ENCODE results near the gene SPSB2.
"Not testable (repeated sequence)": the region's sequence is repeated elsewhere in the genome, so short reads cannot be mapped to it uniquely, and the experiment has no call there.

Gene SPSB2

GRCh38 chr12:6869049-6870021, 3.8 kb downstream of the SPSB2 start:
- DNase-seq = peak; percentile 72 to 79

DNA sequence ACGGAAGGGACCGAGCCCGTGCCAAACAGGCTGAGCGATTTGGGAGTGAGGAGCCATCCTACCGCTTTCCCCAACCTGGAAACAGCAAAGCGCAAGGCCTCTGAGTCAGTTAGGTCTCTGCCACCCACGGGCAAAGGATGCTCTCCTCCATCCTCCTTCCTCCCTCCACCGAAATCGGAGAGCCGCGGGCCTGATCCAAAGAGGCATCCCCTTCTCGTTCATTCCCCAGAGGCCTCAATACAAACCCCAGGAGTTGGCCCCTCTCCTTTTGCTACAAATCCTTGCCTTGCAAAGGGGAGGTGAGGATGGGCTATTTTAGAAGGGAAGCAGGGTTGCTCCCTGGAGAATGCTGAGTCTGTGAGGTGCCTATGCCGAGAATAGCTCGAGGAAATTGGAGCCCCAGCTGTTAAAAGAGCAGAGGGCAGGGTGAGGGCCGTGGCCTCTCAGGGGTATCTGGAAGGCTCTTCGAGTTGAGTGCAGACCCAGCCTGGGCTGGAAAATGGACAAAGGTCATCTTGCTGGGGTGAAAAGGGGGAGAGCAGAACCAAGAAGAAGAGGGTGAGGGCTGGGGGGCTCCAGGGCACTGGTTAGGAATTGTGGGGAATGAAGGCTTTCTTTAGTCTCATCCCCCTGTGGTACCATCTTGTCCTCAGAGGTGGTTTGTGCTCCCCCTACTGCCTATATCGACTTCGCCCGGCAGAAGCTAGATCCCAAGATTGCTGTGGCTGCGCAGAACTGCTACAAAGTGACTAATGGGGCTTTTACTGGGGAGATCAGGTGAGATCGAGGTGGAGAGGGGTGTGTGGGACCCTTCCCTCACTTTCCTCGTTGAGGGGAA, 4.7 kb downstream of the SPSB2 start:
- no peak for DNase-seq

- DNase-seq = peak; percentile 88 to 91
These were observed 5.5 kb downstream of the SPSB2 start, which contains the start of gene TPI1 for GRCh38 chr12:6867413-6868210. TPI1 (plus strand) TSS chr12:6867531; CDS start chr12:6867567, 36 bp downstream.

DNA sequence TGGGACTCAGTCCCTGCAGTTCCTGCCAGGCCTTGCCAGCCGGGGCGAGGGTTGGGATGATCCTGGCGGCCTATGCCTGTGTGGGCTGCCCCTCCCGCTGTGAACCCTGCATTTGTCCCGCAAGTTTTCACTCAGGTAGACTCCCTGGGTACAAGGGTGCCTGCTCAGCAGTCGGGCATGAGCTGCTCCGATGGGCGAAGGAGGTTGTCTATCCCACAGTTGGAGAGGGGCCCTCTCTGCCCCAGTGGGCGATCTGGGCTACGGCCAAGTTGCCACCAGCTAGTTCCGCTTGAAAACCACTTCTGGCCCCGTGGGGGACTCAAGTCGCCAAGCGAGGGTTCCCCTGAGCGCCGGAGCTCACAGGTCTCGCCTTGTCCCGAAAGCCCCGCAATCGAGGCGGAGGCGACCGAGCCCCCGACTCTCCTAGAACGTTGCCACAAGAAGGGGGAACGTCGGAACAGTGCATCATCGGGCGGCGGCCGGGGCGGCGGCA, 6.1 kb downstream of the SPSB2 start:
- DNase-seq = peak; percentile 72 to 86

DNA sequence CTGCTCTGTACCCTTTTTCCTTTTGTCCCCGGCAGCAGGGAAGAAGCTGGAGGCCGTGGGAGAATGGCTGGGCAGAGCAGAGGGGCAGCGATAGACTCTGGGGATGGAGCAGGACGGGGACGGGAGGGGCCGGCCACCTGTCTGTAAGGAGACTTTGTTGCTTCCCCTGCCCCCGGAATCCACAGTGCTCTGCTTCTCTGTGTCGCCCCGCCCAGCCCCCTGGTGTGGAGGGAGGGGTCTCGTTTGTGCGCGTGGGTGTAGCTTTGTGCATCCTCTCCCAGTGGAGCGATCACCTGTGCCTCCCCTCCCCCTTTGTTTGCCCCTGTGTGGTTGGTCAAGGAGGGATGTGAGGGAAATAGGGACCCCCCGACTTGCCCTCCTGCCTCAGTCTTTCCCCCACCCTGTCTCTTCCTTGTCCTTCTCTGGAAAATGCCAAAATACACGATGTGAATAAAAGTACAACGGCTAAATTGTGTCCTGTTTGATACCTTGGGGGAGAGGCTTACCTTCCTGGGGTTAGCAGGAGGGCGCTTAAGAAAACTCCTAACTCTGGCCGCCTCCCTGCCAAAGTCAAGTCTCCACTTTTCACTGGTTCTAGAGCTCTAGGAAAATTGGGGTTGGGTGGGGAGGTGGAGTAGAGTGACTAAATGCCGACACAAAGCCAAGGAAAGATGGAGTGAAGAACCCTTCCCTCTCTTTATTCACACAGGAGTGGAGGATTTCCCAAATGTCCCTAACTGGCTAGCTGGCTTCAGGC, 6.8 kb downstream of the SPSB2 start:
- no peak for DNase-seq

DNA sequence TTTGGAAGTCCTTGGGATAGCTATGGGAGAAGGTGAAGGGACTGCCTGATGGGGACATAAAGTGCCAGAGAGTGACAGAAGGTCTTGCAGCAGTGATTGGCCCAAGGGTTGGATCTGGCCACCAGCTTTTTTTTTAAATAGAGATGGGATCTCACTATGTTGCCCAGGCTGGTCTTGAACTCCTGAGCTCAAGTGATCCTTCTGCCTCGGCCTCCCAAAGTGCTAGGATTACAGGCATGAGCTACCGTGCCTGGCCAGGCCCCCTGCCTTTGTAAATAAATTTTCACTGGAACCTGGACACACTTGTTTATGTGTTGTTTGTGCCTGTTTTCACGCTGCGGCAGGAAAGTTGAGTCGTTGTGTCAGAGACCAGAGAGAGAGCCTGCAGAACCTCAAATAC, 7.8 kb downstream of the SPSB2 start:
- DNase-seq = not testable (repeated sequence)

- no peak for DNase-seq
These were observed 9.3 kb downstream of the SPSB2 start for GRCh38 chr12:6863586-6864321.

DNA sequence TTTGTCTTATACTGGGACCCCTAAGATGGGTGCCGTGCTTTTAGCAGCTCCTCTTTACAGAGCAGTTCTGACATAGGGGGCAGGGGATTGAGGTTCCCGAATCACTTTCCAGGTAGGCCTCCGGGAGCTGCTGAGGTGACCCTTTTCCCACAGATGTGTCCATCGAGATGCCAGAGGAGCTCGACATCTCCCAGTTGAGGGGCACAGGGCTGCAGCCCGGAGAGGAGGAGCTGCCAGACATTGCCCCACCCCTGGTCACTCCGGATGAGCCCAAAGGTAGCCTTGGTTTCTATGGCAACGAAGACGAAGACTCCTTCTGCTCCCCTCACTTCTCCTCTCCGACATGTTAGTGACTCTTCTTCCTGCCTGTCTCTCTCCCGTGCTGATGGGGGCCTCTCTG, 10.1 kb downstream of the SPSB2 start:
- no peak for DNase-seq

DNA sequence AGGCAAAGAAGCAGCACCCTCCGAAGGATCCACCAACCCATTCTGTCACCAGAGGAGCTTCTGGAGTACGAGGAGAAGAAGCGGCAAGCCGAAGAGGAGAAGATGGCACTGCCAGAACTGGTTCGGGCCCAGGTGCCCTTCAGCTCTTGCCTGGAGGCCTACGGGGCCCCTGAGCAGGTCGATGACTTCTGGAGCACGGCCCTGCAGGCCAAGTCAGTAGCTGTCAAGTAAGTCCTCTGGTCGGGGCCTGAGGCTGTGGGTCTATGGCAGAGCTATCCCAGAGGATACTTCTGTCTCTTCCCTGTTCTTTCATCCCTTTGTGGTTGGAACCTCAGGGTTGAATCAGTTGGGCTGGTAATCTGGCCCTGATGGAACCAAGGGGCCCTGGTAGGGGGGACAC, 11.7 kb downstream of the SPSB2 start:
- no peak for DNase-seq

- DNase-seq = no peak
These were observed 12.2 kb downstream of the SPSB2 start for GRCh38 chr12:6860942-6861341.

- no peak for DNase-seq
These were observed 13.0 kb downstream of the SPSB2 start for GRCh38 chr12:6860116-6860515.

DNA sequence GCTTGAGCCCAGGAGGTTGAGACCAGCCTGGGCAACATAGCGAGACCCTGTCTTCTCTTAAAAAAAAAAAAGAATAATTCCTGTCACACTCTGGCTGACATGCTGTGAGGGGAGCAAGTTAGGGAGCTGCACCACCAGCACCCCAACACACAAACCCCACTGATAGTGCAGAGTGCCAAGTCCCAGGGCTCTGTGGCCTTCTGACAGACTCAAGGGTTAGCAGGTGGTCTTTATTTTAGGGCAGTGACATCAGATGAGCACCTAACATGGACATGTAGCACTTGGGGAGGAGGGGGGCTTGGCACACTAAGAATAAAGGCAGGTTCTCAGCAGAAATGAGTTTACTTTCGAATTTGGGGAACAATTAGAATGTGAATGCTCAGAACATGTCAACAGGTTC, 14.3 kb downstream of the SPSB2 start:
- no peak for DNase-seq

DNA sequence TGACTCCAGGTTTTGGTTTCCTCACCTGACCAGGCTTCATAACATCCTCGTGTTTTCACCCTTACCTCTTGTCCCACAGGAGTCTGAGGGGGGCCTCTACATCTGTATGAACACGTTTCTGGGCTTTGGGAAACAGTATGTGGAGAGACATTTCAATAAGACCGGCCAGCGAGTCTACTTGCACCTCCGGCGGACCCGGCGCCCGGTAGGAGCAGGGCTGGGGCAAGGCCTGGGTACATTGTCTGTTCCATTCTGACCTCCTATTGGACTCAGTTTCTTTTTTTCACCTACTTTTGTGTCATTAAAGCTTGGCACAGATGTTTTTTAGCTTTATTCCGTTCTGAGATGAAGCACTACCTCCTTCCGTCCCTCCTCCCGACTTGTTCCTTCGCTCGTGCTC, 17.8 kb downstream of the SPSB2 start:
- DNase-seq = no peak

GRCh38 chr12:6854036-6854435, 19.1 kb downstream of the SPSB2 start:
- no peak for DNase-seq

GRCh38 chr12:6853626-6854025, 19.5 kb downstream of the SPSB2 start:
- no peak for DNase-seq

GRCh38 chr12:6852651-6853354, 20.3 kb downstream of the SPSB2 start:
- DNase-seq = no peak

DNA sequence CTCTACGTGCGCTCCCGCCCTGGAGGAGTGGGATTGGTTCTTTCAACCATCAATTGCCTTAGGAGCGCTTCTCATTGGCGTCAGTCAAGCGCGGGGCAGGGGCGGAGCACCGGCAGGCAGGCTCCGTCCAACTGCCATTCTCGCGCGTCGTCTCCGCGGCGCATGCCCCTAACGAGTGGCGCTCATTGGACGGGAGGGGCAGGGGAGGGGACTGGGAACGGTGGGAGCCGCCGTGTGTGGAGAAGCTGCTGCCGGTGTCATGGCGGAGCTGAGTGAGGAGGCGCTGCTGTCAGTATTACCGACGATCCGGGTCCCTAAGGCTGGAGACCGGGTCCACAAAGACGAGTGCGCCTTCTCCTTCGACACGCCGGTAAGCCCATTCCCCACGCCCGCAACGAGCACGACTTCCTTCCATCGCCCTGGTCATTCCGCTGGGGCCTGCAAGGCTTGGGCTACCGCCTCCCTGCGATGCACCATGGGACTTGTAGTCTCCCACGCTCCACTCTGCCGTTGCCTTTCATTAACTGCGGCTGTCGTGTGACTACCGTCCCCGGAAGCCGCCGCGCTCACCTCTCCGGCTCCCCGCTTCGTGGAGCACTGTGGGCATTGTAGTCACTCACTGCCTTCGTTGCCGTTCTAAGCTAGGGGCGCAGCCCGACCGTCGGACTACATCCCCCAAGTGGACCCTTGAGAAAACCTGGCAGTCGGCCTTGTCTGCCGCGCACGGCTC, 21.0 kb downstream of the SPSB2 start, which contains the start of gene USP5:
Gene USP5 (plus strand): TSS at position 230 of the 730 bp plus-strand sequence. CDS start 30 bp downstream, at position 260.
- DNase-seq = peak; percentile 100

DNA sequence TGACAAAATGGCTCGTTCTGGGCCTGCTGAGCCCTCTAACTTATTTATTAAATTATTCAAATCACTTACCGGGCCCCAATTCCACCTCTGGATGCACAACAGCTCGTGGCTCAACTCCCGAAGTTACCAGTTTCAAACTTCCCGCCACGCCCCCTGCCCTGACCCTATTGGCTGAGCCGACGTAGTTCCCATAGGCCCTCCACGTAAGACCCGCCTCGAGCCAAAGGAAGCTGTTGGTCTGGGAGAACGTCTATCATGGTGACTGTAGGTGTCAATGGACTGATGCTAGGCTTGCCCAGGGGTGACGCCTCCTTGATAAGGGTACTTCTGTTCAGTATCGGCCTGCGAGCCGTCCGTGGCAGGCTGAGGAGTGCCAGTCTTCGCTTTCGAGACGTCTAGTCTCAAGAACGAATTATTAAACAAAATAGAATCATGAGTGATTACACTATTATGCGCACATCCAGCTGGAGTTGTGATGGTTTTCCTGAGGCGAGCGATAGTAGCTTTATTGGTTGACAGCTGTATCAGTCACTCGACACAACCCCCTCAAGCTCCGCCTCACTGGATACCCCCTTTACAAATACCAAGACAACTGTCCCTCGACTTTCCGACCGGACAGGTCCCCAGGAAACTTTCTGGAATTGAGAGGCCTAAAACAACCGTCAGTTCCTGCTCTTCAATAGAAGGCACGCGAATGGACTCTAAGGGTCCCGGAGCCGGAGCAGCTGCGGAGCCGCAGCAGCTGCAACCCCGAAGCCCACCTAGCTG, 21.8 kb downstream of the SPSB2 start, which contains the start of gene CDCA3:
Gene CDCA3 (minus strand): TSS at position 134 of the 768 bp plus-strand sequence. CDS start 334 bp downstream, outside the sequence.
- peak; percentile 98 to 99 for DNase-seq

All from inflammatory macrophage (primary cell).